H1 (cell line): ENCODE results near the gene AGBL1.

Source experiments
- ATF3 ChIP-seq: IDR thresholded peaks from 2 replicates; pipeline ENCODE4 v1.6.1; 2011; ENCODE audit warnings: low read depth, mild to moderate bottlenecking, low read length; ENCODE audit not compliant: insufficient read depth
- CBX5 ChIP-seq: fragments of 300-800, 300-1000 bp; sonication (generic); IDR thresholded peaks from 2 replicates; pipeline ENCODE4 v1.7.1; 2016; ENCODE audit warnings: antibody characterized with exemption, low read length, low read depth
- CREB1 ChIP-seq: IDR thresholded peaks from 2 replicates; pipeline ENCODE4 v1.6.1; 2012; ENCODE audit warnings: inconsistent platforms
- EZH2 ChIP-seq: fragments of 200-600 bp; sonication (generic); IDR thresholded peaks from 2 replicates; pipeline ENCODE4 v1.7.1; 2012; ENCODE audit warnings: low read depth, mild to moderate bottlenecking, moderate library complexity, low read length, inconsistent platforms; ENCODE audit not compliant: severe bottlenecking
- HDAC6 ChIP-seq: IDR thresholded peaks from one replicate; pipeline ENCODE4 v1.7.1; 2012; ENCODE audit warnings: low read depth, mild to moderate bottlenecking, inconsistent platforms, low read length, moderate library complexity
- MAX ChIP-seq: IDR thresholded peaks from 2 replicates; pipeline ENCODE4 v1.6.1; 2012; ENCODE audit warnings: inconsistent platforms
- POLR2A ChIP-seq, 2 experiments: IDR thresholded peaks; 1 replicate in 1 of 2; 2 replicates in 1 of 2; pipeline ENCODE4 v1.6.1; 2011; ENCODE audit warnings: low read depth in 2 of 2, low read length in 2 of 2, mild to moderate bottlenecking in 2 of 2; ENCODE audit errors: control extremely low read depth in 1 of 2
- RAD21 ChIP-seq, 2 experiments: IDR thresholded peaks in 1 of 2; conservative IDR thresholded peaks in 1 of 2; 2 replicates each; pipeline ENCODE4 v1.6.1; 2011; ENCODE audit warnings: low read depth in 2 of 2, low read length in 2 of 2, improper control_type of control experiment in 1 of 2, inconsistent platforms in 1 of 2, mild to moderate bottlenecking in 1 of 2, moderate library complexity in 1 of 2
- SIRT6 ChIP-seq: IDR thresholded peaks from one replicate; pipeline ENCODE4 v1.7.1; 2012; ENCODE audit warnings: low read length, inconsistent platforms
- SIX5 ChIP-seq: IDR thresholded peaks from 2 replicates; pipeline ENCODE4 v1.6.1; 2011; ENCODE audit warnings: mild to moderate bottlenecking, low read depth, low read length
- SUZ12 ChIP-seq: fragments of 200-600 bp; sonication (generic); IDR thresholded peaks from 2 replicates; pipeline ENCODE4 v1.6.1; 2012; ENCODE audit warnings: mild to moderate bottlenecking, inconsistent platforms, low read length, moderate library complexity, mixed read lengths
- ZNF274 ChIP-seq: IDR thresholded peaks from 2 replicates; pipeline ENCODE4 v1.7.0; 2012; ENCODE audit warnings: low read length, borderline replicate concordance; ENCODE audit errors: extremely low read depth
- TF ChIP-seq, protein P1 (sequence below), 3 experiments: IDR thresholded peaks; 1 replicate in 2 of 3; 2 replicates in 1 of 3; pipeline versions ENCODE4 v1.5.1 to v1.6.1; 2011; ENCODE audit warnings: low read length in 3 of 3, mild to moderate bottlenecking in 3 of 3, inconsistent platforms in 2 of 3, low read depth in 1 of 3, moderate library complexity in 1 of 3; ENCODE audit not compliant: insufficient read depth in 1 of 3; ENCODE audit errors: control extremely low read depth in 1 of 3

DNA sequence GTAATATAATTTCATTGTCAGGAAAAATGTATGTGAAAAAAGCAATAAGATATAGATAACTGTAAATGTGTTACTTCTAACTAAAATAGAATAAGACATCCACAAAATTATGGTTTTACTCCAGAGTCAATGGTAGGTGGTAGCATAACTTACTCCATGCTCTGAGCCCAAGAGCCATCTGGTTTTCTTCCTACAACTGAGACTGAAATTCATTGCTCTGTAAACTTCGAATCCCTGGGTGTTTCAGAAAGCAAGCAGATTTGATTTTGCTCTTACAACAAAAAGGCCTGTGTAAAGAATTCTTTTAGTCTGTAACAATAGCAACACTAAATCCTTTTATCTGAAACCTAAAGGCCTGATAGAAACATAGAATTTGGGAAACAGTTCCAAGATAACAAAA lies 805.9 kb downstream of the AGBL1 start:
- TF ChIP-seq RAD21 (IDR thresholded peaks at IDR 0.05 in 1 of 2, conservative IDR thresholded peaks at IDR 0.05 in 1 of 2; ENCODE audit: low read depth in 2 of 2, low read length in 2 of 2) (no peak), HDAC6 (no peak), POLR2A (IDR thresholded peaks at IDR 0.05; ENCODE audit: control extremely low read depth in 1 of 2, low read depth in 2 of 2, low read length in 2 of 2) (no peak), EZH2 (no peak), SUZ12 (no peak), ATF3 (no peak), SIX5 (no peak), ZNF274 (no peak), CBX5 (no peak), SIRT6 (no peak), CREB1 (no peak), MAX (no peak)
- TF ChIP-seq, protein P1, sequence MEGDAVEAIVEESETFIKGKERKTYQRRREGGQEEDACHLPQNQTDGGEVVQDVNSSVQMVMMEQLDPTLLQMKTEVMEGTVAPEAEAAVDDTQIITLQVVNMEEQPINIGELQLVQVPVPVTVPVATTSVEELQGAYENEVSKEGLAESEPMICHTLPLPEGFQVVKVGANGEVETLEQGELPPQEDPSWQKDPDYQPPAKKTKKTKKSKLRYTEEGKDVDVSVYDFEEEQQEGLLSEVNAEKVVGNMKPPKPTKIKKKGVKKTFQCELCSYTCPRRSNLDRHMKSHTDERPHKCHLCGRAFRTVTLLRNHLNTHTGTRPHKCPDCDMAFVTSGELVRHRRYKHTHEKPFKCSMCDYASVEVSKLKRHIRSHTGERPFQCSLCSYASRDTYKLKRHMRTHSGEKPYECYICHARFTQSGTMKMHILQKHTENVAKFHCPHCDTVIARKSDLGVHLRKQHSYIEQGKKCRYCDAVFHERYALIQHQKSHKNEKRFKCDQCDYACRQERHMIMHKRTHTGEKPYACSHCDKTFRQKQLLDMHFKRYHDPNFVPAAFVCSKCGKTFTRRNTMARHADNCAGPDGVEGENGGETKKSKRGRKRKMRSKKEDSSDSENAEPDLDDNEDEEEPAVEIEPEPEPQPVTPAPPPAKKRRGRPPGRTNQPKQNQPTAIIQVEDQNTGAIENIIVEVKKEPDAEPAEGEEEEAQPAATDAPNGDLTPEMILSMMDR (IDR thresholded peaks at IDR 0.05; ENCODE audit: control extremely low read depth in 1 of 3, insufficient read depth in 1 of 3, low read depth in 1 of 3, low read length in 3 of 3), result no peak
